Karpas-422 (cell line): Measurements from ENCODE around the gene ATXN1L. TPM values are rescaled to one million over a fixed set of nuclear protein-coding genes. Genes with fewer than 3 reads are reported as not detected.
A peak's percentile ranks its signal among the peaks of the same experiment; 100 is the strongest.
"Not testable (repeated sequence)": the region's sequence is repeated elsewhere in the genome, so short reads cannot be mapped to it uniquely, and the experiment has no call there.

ENCODE experiments used
- DNase-seq: peaks from one replicate; pipeline ENCODE4 v3.0.0-alpha.2; 2015
- H2AFZ ChIP-seq: fragments of 200-600 bp; sonication (generic); 2 replicates; pipeline ENCODE4 v1.6.1; 2014; ENCODE audit warnings: antibody characterized with exemption, low read length, mixed read lengths
- H3K27ac ChIP-seq: fragments of 200-600 bp; sonication (generic); 2 replicates; pipeline ENCODE4 v1.5.1; 2014; ENCODE audit warnings: mild to moderate bottlenecking, low read length, moderate library complexity
- H3K27me3 ChIP-seq: fragments of 200-600 bp; sonication (generic); 2 replicates; pipeline ENCODE4 v1.6.1; 2014; ENCODE audit warnings: low read length, mixed read lengths
- H3K36me3 ChIP-seq: fragments of 200-600 bp; sonication (generic); 2 replicates; pipeline ENCODE4 v1.6.1; 2014; ENCODE audit warnings: low read length, mixed read lengths; ENCODE audit not compliant: insufficient read depth
- H3K4me1 ChIP-seq: fragments of 200-600 bp; sonication (generic); 2 replicates; pipeline ENCODE4 v1.6.1; 2014; ENCODE audit warnings: mild to moderate bottlenecking, low read length, mixed read lengths
- H3K4me2 ChIP-seq: fragments of 200-600 bp; sonication (generic); 2 replicates; pipeline ENCODE4 v1.6.1; 2014; ENCODE audit warnings: low read length, low read depth, mild to moderate bottlenecking; ENCODE audit not compliant: poor library complexity, severe bottlenecking
- H3K4me3 ChIP-seq: fragments of 200-600 bp; sonication (generic); 2 replicates; pipeline ENCODE4 v1.5.1; 2014; ENCODE audit warnings: mild to moderate bottlenecking, antibody characterized with exemption, low read length, mixed read lengths
- H3K79me2 ChIP-seq: fragments of 200-600 bp; sonication (generic); 2 replicates; pipeline ENCODE4 v1.6.1; 2014; ENCODE audit warnings: mild to moderate bottlenecking, low read length, mixed read lengths
- H3K9ac ChIP-seq: fragments of 200-600 bp; sonication (generic); 2 replicates; pipeline ENCODE4 v1.6.0; 2014; ENCODE audit warnings: low read length
- H3K9me2 ChIP-seq: fragments of 200-600 bp; sonication (generic), shearing (Covaris generic); replicated peaks from 2 replicates; pipeline ENCODE4 v1.6.0; 2014; ENCODE audit warnings: mild to moderate bottlenecking, low read length, moderate library complexity; ENCODE audit not compliant: insufficient read depth
- H3K9me3 ChIP-seq: fragments of 300-700, 200-600 bp; sonication (generic); 2 replicates; pipeline ENCODE4 v1.6.1; 2014; ENCODE audit warnings: low read length, mixed read lengths
- H4K20me1 ChIP-seq: fragments of 200-600 bp; sonication (generic); 2 replicates; pipeline ENCODE4 v1.6.1; 2014; ENCODE audit warnings: mild to moderate bottlenecking, antibody characterized with exemption, low read length, low read depth; ENCODE audit not compliant: insufficient read depth
- total RNA-seq: library from RNA; depleted of rRNA; stranded (reverse); fragments of >200 nt; shearing (Covaris generic); gene quantifications from 2 replicates; pipeline ENCODE4 v1.2.3, GENCODE V29; 2014; ENCODE audit warnings: low replicate concordance; rRNA removed

The ATXN1L gene
- 12.2 and 15.1 TPM in 2 replicates for total RNA-seq

- peak; percentile 97 for DNase-seq
- Histone ChIP-seq H2AFZ (peak within 1 kb of the TSS; percentile 92), H3K4me3 (peak within 1 kb of the TSS; percentile 97), H4K20me1 (peaks cover 12% of the 10 kb centered on the region; the same call in 1 of the 2 replicates), H3K4me1 (peaks cover 20% of the 10 kb centered on the region), H3K9me2 (no peaks in the 10 kb centered on the region), H3K36me3 (0 out of 2 replicates have a peak, but pooled peaks cover 9% of the 10 kb centered on the region), H3K9ac (peak within 1 kb of the TSS; percentile 78), H3K79me2 (peaks cover 29% of the 10 kb centered on the region), H3K4me2 (peak within 1 kb of the TSS; percentile 95), H3K27me3 (no peaks in the 10 kb centered on the region), H3K27ac (no peak within 1 kb of the TSS), H3K9me3 (no peaks in the 10 kb centered on the region)
Observed at GRCh38 chr16:71845639-71846430, at the start of gene ATXN1L. Gene ATXN1L (plus strand): TSS chr16:71845976. CDS start chr16:71849741, 3,765 bp downstream.

- H3K27ac ChIP-seq: no peak overlapping the region
- H3K27me3 ChIP-seq: no peaks in the 10 kb centered on the region
- peaks cover 16% of the 10 kb centered on the region for H3K4me1 ChIP-seq
- no peak overlapping the region for H3K4me2 ChIP-seq
- H4K20me1 ChIP-seq: no peaks in the 10 kb centered on the region
- H3K9me3 ChIP-seq: no peaks in the 10 kb centered on the region
- no peaks in the 10 kb centered on the region for H3K9me2 ChIP-seq
- H2AFZ ChIP-seq: no peak overlapping the region
- peaks cover 12% of the 10 kb centered on the region for H3K36me3 ChIP-seq
- no peak for DNase-seq
- no peak overlapping the region for H3K9ac ChIP-seq
- H3K79me2 ChIP-seq: peaks cover 91% of the 10 kb centered on the region
- H3K4me3 ChIP-seq: no peak overlapping the region
Observed at GRCh38 chr16:71796501-71797097, 49.2 kb upstream of the ATXN1L start.

- Histone ChIP-seq H3K36me3 (peaks cover 23% of the 10 kb centered on the region), H2AFZ (no peak overlapping the region), H3K4me1 (peaks cover 14% of the 10 kb centered on the region), H3K9me2 (no peaks in the 10 kb centered on the region), H3K79me2 (peaks cover 87% of the 10 kb centered on the region), H3K27me3 (no peaks in the 10 kb centered on the region), H3K27ac (no peak overlapping the region), H4K20me1 (no peaks in the 10 kb centered on the region), H3K4me2 (no peak overlapping the region), H3K4me3 (no peak overlapping the region), H3K9me3 (no peaks in the 10 kb centered on the region), H3K9ac (no peak overlapping the region)
- no peak for DNase-seq
Observed at GRCh38 chr16:71803305-71803690, 42.5 kb upstream of the ATXN1L start.

GRCh38 chr16:71807905-71808592 lies 37.7 kb upstream of the ATXN1L start:
- H3K9me2 ChIP-seq: no peaks in the 10 kb centered on the region
- peak overlapping the region; percentile 88; the same call in 1 of the 2 replicates for H2AFZ ChIP-seq
- no peaks in the 10 kb centered on the region for H4K20me1 ChIP-seq
- peak overlapping the region; percentile 78 for H3K27ac ChIP-seq
- DNase-seq: no peak
- peak overlapping the region; percentile 96 for H3K4me3 ChIP-seq
- H3K79me2 ChIP-seq: peaks cover 54% of the 10 kb centered on the region
- H3K9me3 ChIP-seq: no peaks in the 10 kb centered on the region
- H3K4me2 ChIP-seq: peak overlapping the region; percentile 93
- H3K36me3 ChIP-seq: peaks cover 11% of the 10 kb centered on the region
- H3K9ac ChIP-seq: peak overlapping the region; percentile 94
- H3K27me3 ChIP-seq: no peaks in the 10 kb centered on the region
- peaks cover 22% of the 10 kb centered on the region for H3K4me1 ChIP-seq

GRCh38 chr16:71808593-71809459 lies 37.0 kb upstream of the ATXN1L start, which contains the start of gene AP1G1:
Gene AP1G1 (minus strand): TSS chr16:71808834. CDS start chr16:71789479, 19,355 bp downstream.
- H3K27me3 ChIP-seq: no peaks in the 10 kb centered on the region
- peak within 1 kb of the TSS; percentile 96 for H3K4me3 ChIP-seq
- H3K9me3 ChIP-seq: no peaks in the 10 kb centered on the region
- H2AFZ ChIP-seq: peak within 1 kb of the TSS; percentile 88
- DNase-seq: peak; percentile 98
- peaks cover 22% of the 10 kb centered on the region for H3K4me1 ChIP-seq
- peak within 1 kb of the TSS; percentile 94 for H3K9ac ChIP-seq
- H3K36me3 ChIP-seq: peaks cover 11% of the 10 kb centered on the region
- peaks cover 47% of the 10 kb centered on the region for H3K79me2 ChIP-seq
- H4K20me1 ChIP-seq: no peaks in the 10 kb centered on the region
- H3K9me2 ChIP-seq: no peaks in the 10 kb centered on the region
- peak within 1 kb of the TSS; percentile 93 for H3K4me2 ChIP-seq
- H3K27ac ChIP-seq: peak within 1 kb of the TSS; percentile 78

GRCh38 chr16:71810155-71810530 lies 35.6 kb upstream of the ATXN1L start:
- not testable (repeated sequence) for H3K9ac ChIP-seq, H3K27me3 ChIP-seq, H3K27ac ChIP-seq, H4K20me1 ChIP-seq, H3K9me2 ChIP-seq, H3K9me3 ChIP-seq, H2AFZ ChIP-seq, H3K4me2 ChIP-seq, H3K36me3 ChIP-seq, DNase-seq
- peak overlapping the region; percentile 78; the same call in 1 of the 2 replicates for H3K4me3 ChIP-seq
- peaks cover 22% of the 10 kb centered on the region for H3K4me1 ChIP-seq
- peaks cover 34% of the 10 kb centered on the region for H3K79me2 ChIP-seq

GRCh38 chr16:71811261-71811803 lies 34.4 kb upstream of the ATXN1L start:
- Histone ChIP-seq H3K9ac (no peak overlapping the region), H3K79me2 (peaks cover 23% of the 10 kb centered on the region), H3K4me2 (no peak overlapping the region), H3K9me2 (no peaks in the 10 kb centered on the region), H3K36me3 (no peaks in the 10 kb centered on the region), H3K9me3 (no peaks in the 10 kb centered on the region), H3K27me3 (no peaks in the 10 kb centered on the region), H3K27ac (no peak overlapping the region), H3K4me1 (peaks cover 22% of the 10 kb centered on the region), H3K4me3 (no peak overlapping the region), H2AFZ (no peak overlapping the region), H4K20me1 (no peaks in the 10 kb centered on the region)
- DNase-seq: no peak
